ENCODE data around the gene POLD2.

The POLD2 gene

DNA sequence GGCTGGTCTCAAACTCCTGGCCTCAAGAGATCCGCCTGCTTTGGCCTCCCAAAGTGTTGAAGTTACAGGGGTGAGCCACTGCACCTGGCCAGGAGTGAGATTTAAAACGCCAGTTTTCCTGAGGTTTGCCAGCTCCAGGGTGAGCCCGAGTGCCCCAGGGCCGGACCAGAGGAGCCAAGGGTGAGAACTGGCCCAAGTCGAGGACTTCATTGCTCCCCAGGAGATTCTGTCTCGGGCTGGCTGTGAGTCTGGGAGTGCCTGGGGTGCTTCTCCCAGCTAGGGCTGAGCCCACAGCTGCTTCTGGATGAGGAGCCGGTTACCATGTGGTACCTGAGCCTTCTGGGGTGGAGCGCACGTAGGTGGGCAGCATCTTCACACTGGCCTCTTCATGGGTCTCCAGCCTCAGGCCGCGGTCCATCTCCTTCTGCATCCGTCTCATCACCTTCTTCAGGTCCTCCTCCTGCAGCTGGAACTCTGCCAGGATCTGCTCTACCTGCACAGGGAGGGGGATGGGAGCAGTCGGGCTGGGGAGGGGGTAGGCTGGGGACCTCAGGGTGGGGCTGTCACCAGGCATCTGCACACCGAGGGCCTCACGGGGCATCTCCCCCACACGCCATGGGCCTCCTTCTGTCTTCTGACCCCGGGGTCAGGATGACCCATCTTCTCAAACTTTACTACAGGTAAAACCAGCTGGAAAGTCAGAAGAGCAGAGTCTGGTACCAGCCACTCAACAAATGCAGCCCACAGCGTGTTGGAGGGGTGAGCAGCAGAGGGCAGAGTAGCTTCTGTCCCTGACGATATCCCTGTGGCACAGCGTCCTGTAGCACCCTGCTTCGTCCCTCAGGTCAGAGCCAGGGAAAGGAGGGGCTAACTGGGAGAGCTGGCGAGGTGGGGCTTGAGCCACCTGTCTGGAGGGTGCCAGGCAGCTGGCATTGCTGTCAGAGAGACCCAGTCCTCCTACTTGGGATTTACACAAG lies 29.9 kb upstream of the POLD2 start:
- no peak for DNase-seq (ENCODE audit: low read depth)

- no peak for DNase-seq (ENCODE audit: low read depth)
Observed at GRCh38 chr7:44151956-44152355, 28.6 kb upstream of the POLD2 start.

GRCh38 chr7:44150966-44151941 lies 27.9 kb upstream of the POLD2 start:
- no peak for DNase-seq (ENCODE audit: low read depth)

DNA sequence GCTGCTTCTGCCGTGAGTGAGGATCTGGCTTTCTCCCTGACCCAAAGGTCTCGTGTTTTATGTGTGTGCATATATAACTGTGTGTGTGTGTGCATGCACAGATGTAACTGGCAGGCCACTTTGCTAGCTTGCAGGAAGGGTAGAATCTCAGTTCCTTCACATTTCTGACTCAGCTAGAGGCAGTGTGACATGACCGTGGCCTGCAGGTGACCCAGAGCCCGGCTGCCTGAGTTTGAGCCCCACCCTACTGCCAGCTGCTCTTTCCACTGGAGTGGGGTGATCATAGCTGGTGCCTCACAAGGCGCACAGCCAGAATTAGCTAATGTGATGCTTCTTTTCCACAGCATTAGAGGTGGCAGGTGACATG lies 27.1 kb upstream of the POLD2 start:
- no peak for DNase-seq (ENCODE audit: low read depth)

GRCh38 chr7:44149571-44150465 lies 26.5 kb upstream of the POLD2 start:
- DNase-seq (ENCODE audit: low read depth), result peak; percentile 23

- DNase-seq (ENCODE audit: low read depth), result no peak
Observed at GRCh38 chr7:44148961-44149536, 25.7 kb upstream of the POLD2 start.

- no peak for DNase-seq (ENCODE audit: low read depth)
Observed at GRCh38 chr7:44148166-44148565, 24.8 kb upstream of the POLD2 start.

DNA sequence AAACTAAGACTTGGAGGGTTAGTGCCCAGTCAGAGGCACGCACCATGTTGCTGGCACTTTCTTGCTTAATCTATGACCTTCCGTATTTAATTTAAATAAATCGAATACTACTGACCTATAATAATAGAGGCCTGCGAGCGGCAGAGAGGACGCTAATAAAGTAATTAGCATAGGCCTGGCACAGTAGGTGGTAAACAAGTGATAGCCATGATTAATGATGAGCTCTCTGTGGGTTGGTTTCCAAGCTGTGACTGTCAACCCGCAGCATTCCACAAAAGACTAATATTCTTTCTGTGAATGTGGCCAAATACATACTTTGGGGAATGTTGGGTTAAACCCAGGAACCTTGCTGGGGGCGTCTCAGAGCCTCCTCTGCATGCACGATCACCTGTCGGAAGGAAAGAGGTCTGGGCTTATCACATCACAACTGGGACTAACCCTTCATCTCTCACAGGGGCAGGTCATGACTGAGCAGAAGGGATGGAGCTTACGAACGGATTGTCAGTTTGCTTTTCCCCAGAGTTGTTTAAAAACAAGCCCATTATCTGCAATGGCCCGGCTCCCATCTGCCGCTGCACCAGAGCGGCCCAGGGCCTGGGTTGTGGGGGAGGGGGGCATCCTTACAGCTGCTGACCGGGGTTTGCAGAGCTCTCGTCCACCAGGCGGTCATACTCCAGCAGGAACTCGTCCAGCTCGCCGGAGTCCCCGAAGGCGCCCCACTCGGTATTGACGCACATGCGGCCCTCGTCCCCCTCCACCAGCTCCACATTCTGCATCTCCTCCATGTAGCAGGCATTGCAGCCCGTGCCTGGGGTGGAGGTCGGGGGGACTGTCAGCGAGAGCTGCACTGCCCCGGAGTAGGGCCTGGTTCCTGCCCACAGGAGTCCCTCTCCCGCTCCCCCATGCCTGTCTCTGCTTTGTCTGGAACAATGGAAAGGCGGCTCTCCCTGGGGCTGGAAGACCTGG lies 24.0 kb upstream of the POLD2 start:
- no peak for DNase-seq (ENCODE audit: low read depth)

- DNase-seq (ENCODE audit: low read depth), result no peak
Observed at GRCh38 chr7:44145969-44146911, 22.9 kb upstream of the POLD2 start.

DNA sequence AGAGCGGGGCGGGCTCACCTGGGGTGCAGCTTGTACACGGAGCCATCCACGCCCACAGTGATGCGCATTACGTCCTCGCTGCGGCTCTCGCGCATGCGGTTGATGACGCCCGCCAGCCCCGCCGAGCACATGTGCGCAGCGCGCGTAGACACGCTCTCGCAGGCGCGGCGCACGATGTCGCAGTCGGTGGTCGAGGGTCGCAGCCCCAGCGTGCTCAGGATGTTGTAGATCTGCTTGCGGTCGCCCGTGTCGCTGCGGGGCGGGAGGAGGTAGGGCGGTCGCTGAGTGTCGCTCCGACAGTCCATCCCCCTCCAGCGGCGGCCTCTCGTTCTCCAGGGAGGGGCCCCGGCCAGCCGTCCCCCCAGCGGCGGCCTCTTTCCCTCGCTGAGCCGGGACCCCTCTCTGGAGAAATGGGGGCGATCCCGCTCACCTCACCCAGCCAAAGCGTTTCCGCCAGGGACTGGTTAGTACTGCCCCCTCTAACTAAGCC lies 22.2 kb upstream of the POLD2 start:
- DNase-seq (ENCODE audit: low read depth), result no peak

DNA sequence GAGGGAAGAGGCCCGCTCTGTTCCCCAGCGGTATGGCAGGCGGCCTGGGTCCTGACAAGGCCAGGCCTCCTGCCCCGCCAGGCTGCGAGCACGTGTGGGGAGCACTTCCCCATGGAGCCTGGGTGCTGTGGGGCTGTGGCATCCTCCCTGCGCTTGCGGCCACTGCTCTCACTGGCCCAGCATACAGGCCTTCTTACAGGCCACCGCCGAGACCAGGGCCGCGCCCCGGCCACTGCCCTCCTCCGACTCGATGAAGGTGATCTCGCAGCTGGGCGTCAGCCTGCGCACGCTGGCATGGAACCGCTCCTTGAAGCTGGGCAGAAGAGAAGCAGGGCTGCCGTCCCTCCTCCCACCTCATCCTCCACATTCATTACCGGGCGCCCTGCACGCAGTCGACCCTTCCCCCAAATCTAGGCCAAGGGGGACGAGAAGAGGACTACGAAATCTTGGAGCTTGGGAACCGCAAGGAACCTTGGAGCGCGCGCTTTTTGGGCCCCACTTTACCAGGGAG lies 21.7 kb upstream of the POLD2 start:
- DNase-seq (ENCODE audit: low read depth), result no peak

DNA sequence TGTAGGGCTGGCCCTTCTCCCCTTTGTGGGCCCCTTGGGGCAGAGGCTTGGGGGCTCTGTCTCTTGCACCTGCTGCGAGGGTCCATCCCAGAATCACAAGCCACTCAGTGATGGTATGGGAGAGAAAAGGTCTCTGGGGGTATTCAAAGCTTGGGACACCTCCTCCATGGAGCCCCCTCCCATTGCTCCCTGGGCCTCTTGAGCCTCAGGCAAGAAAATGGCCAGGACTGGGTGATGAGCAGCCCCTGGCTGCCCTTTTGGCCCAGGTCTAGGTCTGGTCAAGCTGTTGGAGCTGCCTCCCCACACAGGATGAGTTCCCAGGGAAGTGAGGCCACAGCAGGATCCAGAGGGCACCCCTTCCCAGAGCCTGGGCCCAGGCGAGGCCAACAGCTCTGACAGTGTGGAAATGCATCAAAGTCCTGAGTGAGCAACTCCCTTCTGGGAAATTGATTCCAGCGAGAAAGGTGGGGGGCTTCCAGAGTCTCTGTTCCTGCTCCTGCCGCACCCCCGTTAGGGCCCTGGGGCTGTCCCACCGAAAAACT lies 21.1 kb upstream of the POLD2 start:
- DNase-seq (ENCODE audit: low read depth), result no peak

GRCh38 chr7:44143646-44144250 lies 20.4 kb upstream of the POLD2 start:
- DNase-seq (ENCODE audit: low read depth), result no peak

DNA sequence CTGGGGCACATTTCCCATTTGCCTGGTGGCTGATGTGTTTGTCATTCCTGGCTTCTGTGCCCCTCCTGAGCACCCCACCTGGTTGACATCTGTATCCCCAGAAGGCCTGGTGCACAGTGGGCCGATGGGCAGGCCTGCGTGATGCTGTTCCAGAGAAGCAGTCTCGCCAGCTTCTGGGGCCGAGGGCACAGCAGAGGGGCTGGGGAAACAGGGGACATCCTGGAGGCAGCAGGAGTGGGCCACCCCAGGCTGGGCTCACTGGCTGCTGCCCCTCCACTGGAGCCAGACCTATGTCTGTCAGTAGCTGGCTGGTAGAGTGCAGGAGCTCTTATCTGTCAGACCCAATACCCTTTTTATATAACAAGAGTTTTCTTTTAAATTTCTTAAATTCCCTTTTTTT lies 18.7 kb upstream of the POLD2 start:
- DNase-seq (ENCODE audit: low read depth), result no peak

DNA sequence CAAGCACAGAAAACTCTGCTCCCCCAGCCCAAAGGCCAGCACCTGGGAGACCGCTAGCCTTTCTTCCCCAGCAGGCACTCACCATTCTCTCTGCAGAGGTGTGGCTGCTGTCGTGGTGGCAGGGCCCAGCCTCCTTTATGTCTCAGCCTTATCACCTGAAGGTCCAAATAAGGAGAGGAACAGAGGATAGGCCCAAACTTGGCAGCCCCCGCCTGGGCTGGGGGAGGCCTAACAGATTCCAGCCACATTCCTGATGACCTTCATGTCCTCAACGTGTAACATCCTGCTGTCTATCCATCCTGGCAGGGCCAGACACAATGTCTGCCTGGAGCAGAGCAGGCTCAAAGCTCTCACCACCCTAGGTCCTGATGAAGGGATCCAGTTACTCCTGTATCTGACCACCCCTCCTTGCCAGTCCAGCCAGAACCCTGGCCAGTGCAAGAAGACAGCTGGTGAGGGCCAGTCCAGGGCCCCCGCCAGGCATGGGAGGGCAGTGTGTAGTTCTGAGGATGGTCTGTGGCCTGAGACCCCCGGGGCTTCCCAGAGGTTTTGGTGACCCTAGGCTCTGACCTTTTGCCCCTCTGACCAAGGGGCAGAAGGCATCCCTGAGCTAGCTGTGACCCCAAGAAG lies 18.0 kb upstream of the POLD2 start, which contains the start of gene MYL7:
Gene MYL7 (minus strand): TSS at position 112 of the 630 bp plus-strand sequence. CDS start 27 bp downstream, at position 85.
- DNase-seq (ENCODE audit: low read depth), result no peak

- DNase-seq (ENCODE audit: low read depth), result no peak
Observed at GRCh38 chr7:44140341-44140740, 17.0 kb upstream of the POLD2 start.

DNA sequence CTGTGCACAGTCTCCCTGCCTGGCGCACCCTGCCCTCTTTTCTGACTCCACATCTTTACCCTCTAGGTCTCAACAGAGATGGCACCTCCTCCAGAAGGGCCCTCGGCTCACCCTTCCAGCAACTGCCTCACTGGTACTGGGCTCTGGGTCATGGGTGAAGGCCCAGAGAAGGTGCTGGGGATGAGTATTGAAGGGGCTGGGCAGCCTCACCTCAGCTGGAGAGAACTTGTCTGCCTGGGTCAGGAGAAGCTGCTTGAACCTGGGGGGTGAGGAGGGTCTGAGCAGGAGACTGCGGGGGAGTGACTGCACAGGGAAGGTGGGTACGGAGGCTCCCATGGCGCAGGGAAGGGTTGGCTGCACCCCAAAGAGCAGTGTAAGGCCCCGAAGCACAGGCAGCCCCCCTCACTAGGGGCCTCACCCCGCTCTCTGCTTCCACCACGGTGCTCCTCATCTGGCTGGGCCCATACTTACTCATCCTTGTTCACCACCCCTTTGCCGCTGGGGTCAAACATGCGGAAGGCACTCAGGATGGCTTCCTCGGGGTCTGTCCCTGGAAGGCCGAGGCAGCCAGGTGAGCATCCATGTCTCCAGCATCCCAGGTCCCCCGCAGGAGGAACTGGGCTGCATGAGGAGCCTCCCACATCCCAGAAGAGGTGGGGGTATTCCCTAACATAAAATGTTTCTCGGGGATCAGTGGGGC lies 16.1 kb upstream of the POLD2 start:
- no peak for DNase-seq (ENCODE audit: low read depth)

All from stromal cell of bone marrow (primary cell).